DMS 273 treated with DMSO at 0.1 percent for 48 hours (cell line): ENCODE measurements around the gene PHF8.

Experiments
- DNase-seq: peaks from one replicate; lab custom pipeline; 2025; lab: John Stamatoyannopoulos, UW

The PHF8 gene

GRCh38 chrX:54012830-54013500 is 31.3 kb downstream of the PHF8 start:
- no peak for DNase-seq

- DNase-seq: no peak
Measured at GRCh38 chrX:54007682-54008081, 36.6 kb downstream of the PHF8 start.

DNA sequence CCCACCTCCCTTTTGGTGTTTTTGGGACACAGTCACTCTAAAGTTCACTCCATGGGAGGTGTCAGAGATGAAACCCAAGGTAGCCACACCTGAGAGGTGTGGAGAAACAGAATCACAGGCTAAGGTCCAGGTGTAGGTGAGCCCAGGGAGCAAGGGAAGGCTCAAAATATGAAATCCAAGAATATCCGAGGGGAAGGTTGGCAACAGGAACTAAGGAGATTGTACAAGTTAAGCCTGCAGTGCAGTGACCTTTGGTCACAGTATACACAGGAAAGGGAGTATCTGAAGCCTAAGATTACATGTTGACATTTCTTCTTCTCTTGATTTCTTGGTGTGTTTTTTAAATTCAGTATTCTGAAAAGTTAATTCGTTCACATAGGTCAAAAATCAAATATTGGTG is 46.5 kb downstream of the PHF8 start:
- DNase-seq: no peak

- no peak for DNase-seq
Measured at GRCh38 chrX:53992589-53992988, 51.7 kb downstream of the PHF8 start.

GRCh38 chrX:53990171-53990570 is 54.1 kb downstream of the PHF8 start:
- DNase-seq: no peak

DNA sequence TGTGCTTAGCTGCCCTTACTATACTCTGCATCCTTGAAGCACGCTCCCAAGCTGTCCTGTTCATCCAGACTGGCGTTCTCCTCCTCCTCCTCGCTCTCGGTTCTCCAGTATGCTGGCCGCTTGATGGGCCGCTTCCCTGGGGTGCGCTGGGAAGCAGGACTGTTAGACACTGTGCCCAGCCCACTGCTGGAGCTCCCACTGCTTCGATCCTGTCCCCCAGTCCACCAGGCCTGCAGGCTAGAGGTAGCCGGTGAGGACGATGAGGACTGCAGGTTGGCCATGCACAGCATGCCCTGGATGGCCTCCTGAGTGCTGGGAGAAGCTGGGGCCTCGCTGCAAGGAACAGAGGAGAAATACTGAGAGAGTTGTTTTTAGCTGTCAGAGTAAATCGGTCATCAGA is 59.4 kb downstream of the PHF8 start:
- DNase-seq: no peak

GRCh38 chrX:53974529-53974928 is 69.7 kb downstream of the PHF8 start:
- no peak for DNase-seq

- no peak for DNase-seq
Measured at GRCh38 chrX:53969540-53969939, 74.7 kb downstream of the PHF8 start.

GRCh38 chrX:53950130-53950733 is 94.0 kb downstream of the PHF8 start:
- no peak for DNase-seq

GRCh38 chrX:53940180-53940579 is 104.1 kb downstream of the PHF8 start:
- no peak for DNase-seq

DNA sequence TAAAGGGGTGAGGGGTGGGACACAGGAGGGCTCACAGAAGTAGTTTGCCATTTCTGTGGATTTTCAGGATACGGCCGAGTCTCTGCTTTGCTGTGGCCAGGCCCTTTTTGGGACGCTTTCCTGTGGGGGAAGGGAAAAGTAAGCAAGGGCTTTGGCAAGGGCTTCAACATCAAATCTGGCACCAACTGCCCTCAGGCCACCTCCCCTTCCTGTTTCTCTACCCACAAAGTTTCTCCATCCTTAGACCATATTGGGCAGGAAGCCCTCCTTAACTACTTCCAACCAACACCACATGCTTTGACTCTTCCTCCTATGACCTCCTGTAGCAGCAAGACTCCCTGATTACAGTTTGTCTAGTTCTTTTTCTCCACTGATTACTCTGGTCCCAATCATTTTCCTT is 105.1 kb downstream of the PHF8 start:
- DNase-seq: no peak

DNA sequence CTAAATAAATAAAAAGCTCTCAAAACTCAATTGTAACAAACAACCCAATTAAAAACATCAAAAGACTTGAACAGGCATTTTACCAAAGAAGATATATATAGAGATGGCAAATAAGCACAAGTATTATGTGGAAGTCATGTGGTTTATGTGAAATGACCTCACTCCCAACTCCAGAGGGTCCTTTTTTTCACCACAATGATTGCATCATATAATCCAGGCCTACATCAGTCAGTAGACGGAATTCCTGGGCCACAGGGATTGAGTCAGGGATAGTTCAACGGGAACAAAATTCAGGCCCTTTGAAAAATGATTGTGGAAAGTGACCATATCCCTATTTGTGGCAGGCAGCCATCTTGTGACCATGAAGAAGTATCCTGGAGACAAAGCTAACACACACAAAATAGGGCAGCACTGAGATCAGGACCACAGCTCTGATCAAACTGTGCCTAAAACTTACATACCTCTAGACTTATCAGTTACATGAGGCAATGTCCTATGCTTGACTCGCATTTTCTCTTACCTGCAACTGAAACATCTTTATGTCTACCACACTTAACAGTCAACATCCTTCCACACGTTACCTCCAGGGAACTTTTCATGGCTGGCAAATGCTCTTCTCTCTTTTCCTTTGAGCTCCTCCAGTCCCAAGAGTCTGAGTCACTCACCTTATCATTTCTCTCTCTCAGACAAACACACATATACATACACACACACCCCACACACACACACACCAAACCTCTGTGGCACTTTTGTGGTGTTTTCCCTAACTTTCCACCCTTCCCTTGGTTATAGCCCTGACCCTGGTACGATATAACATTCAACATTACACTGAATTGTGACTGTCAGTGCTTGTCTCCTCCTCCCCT is 113.5 kb downstream of the PHF8 start:
- no peak for DNase-seq

GRCh38 chrX:53926030-53926429 is 118.2 kb downstream of the PHF8 start:
- no peak for DNase-seq

GRCh38 chrX:53918702-53919101 is 125.6 kb downstream of the PHF8 start:
- DNase-seq: no peak

GRCh38 chrX:53900623-53901022 is 143.7 kb downstream of the PHF8 start:
- no peak for DNase-seq

GRCh38 chrX:53895270-53895669 is 149.0 kb downstream of the PHF8 start:
- no peak for DNase-seq
